KMS-11 (cell line): ENCODE measurements around the gene CAND1.

Experiments
- H2AFZ ChIP-seq: fragments of 200-600 bp; sonication (generic); 2 replicates; pipeline ENCODE4 v1.6.1; 2016; ENCODE audit warnings: antibody characterized with exemption, mixed run types, low read depth
- H3K27ac ChIP-seq: fragments of 200-600 bp; sonication (generic); 2 replicates; pipeline ENCODE4 v1.6.1; 2016; ENCODE audit warnings: mild to moderate bottlenecking, mixed run types
- H3K27me3 ChIP-seq: fragments of 200-600 bp; sonication (generic); 2 replicates; pipeline ENCODE4 v1.6.1; 2017; ENCODE audit warnings: mild to moderate bottlenecking, low read depth, mixed run types, moderate library complexity; ENCODE audit not compliant: insufficient read depth
- H3K36me3 ChIP-seq: fragments of 200-600 bp; sonication (generic); 2 replicates; pipeline ENCODE4 v1.6.1; 2017; ENCODE audit warnings: mild to moderate bottlenecking, mixed run types; ENCODE audit not compliant: insufficient read depth
- H3K4me1 ChIP-seq: fragments of 200-600 bp; sonication (generic); 2 replicates; pipeline ENCODE4 v1.6.1; 2016; ENCODE audit warnings: mild to moderate bottlenecking, low read depth, mixed run types; ENCODE audit not compliant: poor library complexity, severe bottlenecking
- H3K4me2 ChIP-seq: fragments of 200-600 bp; sonication (generic); 2 replicates; pipeline ENCODE4 v1.7.0; 2016; ENCODE audit warnings: mild to moderate bottlenecking, mixed run types
- H3K4me3 ChIP-seq: fragments of 200-600 bp; sonication (generic); IDR thresholded peaks from 2 replicates; pipeline ENCODE4 v1.6.1; 2017; ENCODE audit warnings: low read depth, low read length, mixed read lengths; ENCODE audit not compliant: insufficient read depth
- H3K79me2 ChIP-seq: fragments of 200-600 bp; sonication (generic); 2 replicates; pipeline ENCODE4 v1.6.1; 2016; ENCODE audit warnings: low read depth, mixed run types; ENCODE audit not compliant: insufficient read depth
- H3K9ac ChIP-seq: fragments of 200-600 bp; sonication (generic); 2 replicates; pipeline ENCODE4 v1.6.1; 2016; ENCODE audit warnings: mild to moderate bottlenecking, mixed run types
- H4K20me1 ChIP-seq: fragments of 200-600 bp; sonication (generic); 2 replicates; pipeline ENCODE4 v1.6.1; 2016; ENCODE audit warnings: mild to moderate bottlenecking, mixed run types; ENCODE audit not compliant: insufficient read depth
- TF ChIP-seq, protein P1 (sequence below): fragments of 200-600 bp; sonication (generic); conservative IDR thresholded peaks from 2 replicates; pipeline ENCODE4 v1.6.1; 2017; ENCODE audit warnings: low read depth, mild to moderate bottlenecking, antibody characterized with exemption, low read length, moderate library complexity, mixed read lengths

Gene CAND1

DNA sequence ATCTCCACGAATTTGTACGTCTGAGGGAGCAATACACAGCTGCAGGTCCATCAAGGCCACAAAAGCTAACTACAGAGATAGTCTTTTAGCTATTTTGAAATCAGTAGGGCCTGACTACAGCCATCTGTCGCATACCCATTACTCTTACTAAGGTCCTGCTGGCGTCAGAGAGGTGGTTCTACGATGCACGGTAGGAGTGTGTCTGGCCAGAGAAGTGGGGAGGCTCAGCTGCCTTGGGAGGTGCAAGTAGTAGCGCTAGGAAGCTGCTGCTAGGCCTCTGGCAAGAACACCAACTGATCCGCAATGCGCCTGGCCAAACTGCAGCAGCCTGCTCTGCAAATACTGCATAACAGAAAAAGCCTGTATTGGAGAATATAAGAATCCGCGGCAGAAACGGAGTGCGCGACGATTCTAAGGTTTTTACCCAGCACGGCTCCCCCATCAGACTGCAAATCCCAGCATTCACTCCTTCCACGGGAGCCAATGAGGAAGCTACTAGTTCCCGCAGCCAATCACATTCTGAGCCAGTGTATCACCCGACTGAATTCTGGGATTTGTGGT lies 743 bp upstream of the CAND1 start:
- no peaks in the 10 kb centered on the region for H3K27me3 ChIP-seq
- peak overlapping the region; percentile 76 for H2AFZ ChIP-seq

GRCh38 chr12:67269633-67270573 lies 745 bp downstream of the CAND1 start:
- peak overlapping the region; percentile 87 for H3K27ac ChIP-seq
- H3K4me2 ChIP-seq = peak overlapping the region; percentile 72
- H4K20me1 ChIP-seq = peaks cover 38% of the 10 kb centered on the region
- H3K27me3 ChIP-seq = no peaks in the 10 kb centered on the region
- TF ChIP-seq, protein P1, sequence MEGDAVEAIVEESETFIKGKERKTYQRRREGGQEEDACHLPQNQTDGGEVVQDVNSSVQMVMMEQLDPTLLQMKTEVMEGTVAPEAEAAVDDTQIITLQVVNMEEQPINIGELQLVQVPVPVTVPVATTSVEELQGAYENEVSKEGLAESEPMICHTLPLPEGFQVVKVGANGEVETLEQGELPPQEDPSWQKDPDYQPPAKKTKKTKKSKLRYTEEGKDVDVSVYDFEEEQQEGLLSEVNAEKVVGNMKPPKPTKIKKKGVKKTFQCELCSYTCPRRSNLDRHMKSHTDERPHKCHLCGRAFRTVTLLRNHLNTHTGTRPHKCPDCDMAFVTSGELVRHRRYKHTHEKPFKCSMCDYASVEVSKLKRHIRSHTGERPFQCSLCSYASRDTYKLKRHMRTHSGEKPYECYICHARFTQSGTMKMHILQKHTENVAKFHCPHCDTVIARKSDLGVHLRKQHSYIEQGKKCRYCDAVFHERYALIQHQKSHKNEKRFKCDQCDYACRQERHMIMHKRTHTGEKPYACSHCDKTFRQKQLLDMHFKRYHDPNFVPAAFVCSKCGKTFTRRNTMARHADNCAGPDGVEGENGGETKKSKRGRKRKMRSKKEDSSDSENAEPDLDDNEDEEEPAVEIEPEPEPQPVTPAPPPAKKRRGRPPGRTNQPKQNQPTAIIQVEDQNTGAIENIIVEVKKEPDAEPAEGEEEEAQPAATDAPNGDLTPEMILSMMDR = peak; percentile 19; the same call in 1 of the 2 replicates
- peak overlapping the region; percentile 93 for H3K4me3 ChIP-seq
- H2AFZ ChIP-seq = peak overlapping the region; percentile 76
- peak overlapping the region; percentile 88 for H3K9ac ChIP-seq
- peaks cover 54% of the 10 kb centered on the region for H3K79me2 ChIP-seq
- no peaks in the 10 kb centered on the region for H3K36me3 ChIP-seq
- peaks cover 46% of the 10 kb centered on the region for H3K4me1 ChIP-seq

More for the DNA sequence above, 743 bp upstream of the CAND1 start:
- H4K20me1 ChIP-seq = peaks cover 23% of the 10 kb centered on the region
- H3K4me1 ChIP-seq = peaks cover 31% of the 10 kb centered on the region
- peak overlapping the region; percentile 72 for H3K4me2 ChIP-seq
- no peaks in the 10 kb centered on the region for H3K36me3 ChIP-seq
- peak overlapping the region; percentile 88 for H3K9ac ChIP-seq
- TF ChIP-seq, protein P1 = 0 out of 2 replicates have a peak, but pooled peaks have one; percentile 20
- peak overlapping the region; percentile 87 for H3K27ac ChIP-seq
- peaks cover 39% of the 10 kb centered on the region for H3K79me2 ChIP-seq
- H3K4me3 ChIP-seq = no peak overlapping the region

- Histone ChIP-seq H2AFZ (no peak overlapping the region; the same call in 1 of the 2 replicates), H3K79me2 (peaks cover 62% of the 10 kb centered on the region), H3K27me3 (no peaks in the 10 kb centered on the region), H3K36me3 (no peaks in the 10 kb centered on the region), H3K4me2 (peak overlapping the region; percentile 72), H4K20me1 (peaks cover 44% of the 10 kb centered on the region), H3K4me1 (peaks cover 53% of the 10 kb centered on the region), H3K9ac (peak overlapping the region; percentile 88), H3K27ac (peak overlapping the region; percentile 87), H3K4me3 (peak overlapping the region; percentile 93)
- TF ChIP-seq, protein P1 = no peak
These were observed 1.5 kb downstream of the CAND1 start for GRCh38 chr12:67270622-67271021.

- Histone ChIP-seq H3K9ac (peak overlapping the region; percentile 88; the same call in 1 of the 2 replicates), H3K4me3 (no peak overlapping the region)
These were observed 2.8 kb downstream of the CAND1 start for GRCh38 chr12:67271976-67272375.

More at GRCh38 chr12:67271976-67272375, 2.8 kb downstream of the CAND1 start:
- TF ChIP-seq, protein P1 = no peak
- Histone ChIP-seq H2AFZ (no peak overlapping the region), H3K79me2 (peaks cover 75% of the 10 kb centered on the region), H3K4me1 (peaks cover 63% of the 10 kb centered on the region), H3K27ac (no peak overlapping the region; the same call in 1 of the 2 replicates), H3K4me2 (peak overlapping the region; percentile 72), H3K27me3 (no peaks in the 10 kb centered on the region), H3K36me3 (no peaks in the 10 kb centered on the region), H4K20me1 (peaks cover 57% of the 10 kb centered on the region)
